Activated effector memory CD4-positive, alpha-beta T cell treated with anti-CD3 and anti-CD28 coated beads, Interleukin-2, amount 50 U/mL, for 16 hours (primary cell): Measurements from ENCODE around the gene TTLL13.

Experiments used
- DNase-seq: peaks from one replicate; pipeline ENCODE4 v3.0.0-alpha.2; 2020

TTLL13 gene

GRCh38 chr15:90217671-90218394, 31.5 kb upstream of the TTLL13 start:
- DNase-seq: no peak

- DNase-seq: peak; percentile 83
These were observed 29.8 kb upstream of the TTLL13 start for GRCh38 chr15:90219421-90220141.

- no peak for DNase-seq
These were observed 28.0 kb upstream of the TTLL13 start for GRCh38 chr15:90221246-90221900.

- no peak for DNase-seq
These were observed 26.8 kb upstream of the TTLL13 start for GRCh38 chr15:90222547-90222946.

DNA sequence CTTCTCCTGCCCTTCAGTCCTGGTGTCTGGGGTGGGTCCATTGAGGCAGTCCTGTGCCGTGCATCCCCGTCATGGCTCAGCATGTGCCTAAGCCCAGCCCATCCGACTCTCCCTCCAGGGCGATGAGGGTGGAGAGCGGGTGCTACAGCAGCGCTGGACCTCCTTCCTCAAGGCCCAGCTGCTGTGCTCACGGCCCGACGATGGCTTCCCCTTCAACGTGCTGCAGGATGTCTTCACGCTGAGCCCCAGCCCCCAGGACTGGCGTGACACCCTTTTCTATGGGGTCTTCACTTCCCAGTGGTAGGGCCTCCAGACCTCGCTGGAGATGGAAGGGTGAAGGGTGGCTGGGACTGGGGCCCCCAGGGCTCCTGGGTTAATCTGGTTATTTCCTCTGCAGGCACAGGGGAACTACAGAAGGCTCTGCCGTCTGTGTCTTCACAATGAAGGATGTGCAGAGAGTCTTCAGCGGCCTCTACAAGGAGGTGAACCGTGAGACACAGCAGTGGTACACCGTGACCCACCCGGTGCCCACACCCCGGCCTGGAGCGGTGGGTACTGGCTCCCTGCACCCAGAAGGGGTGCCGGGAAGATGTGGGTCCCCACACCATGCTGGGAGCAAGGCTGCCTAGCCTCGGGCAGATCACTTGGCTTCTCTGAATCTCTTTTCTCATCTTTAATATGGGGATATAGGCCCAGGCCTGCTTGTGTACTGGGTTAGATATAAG, 25.8 kb upstream of the TTLL13 start:
- DNase-seq: no peak

- no peak for DNase-seq
These were observed 24.3 kb upstream of the TTLL13 start for GRCh38 chr15:90225047-90225446.

DNA sequence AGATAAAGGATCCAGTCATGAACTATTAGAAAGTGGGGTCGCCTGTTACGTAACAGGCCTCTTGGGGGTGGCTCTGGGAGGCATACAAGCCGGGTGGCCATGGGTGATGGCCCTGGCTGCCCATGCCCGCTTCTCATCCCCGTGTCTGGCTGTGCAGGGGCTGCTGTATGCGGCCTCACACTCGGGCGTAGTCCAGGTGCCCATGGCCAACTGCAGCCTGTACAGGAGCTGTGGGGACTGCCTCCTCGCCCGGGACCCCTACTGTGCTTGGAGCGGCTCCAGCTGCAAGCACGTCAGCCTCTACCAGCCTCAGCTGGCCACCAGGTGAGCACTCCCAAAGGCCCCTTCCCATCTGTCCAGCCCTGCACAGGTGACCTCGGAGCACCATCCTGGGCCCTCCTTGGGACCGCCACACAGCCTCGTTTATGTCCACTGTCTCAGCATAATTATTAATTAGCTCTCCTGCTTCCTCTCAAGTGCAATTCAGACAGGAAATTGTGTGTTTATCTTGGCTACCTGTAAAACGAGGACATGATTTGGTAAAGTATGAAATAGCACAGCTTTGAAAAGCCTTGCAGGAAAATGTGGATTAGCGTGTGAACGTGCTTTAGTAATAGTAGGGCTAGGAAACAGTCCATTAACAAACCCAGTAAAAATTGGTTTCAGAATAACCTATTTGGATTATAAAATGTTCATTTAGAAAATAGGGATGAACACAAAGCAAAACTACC, 23.7 kb upstream of the TTLL13 start:
- no peak for DNase-seq

DNA sequence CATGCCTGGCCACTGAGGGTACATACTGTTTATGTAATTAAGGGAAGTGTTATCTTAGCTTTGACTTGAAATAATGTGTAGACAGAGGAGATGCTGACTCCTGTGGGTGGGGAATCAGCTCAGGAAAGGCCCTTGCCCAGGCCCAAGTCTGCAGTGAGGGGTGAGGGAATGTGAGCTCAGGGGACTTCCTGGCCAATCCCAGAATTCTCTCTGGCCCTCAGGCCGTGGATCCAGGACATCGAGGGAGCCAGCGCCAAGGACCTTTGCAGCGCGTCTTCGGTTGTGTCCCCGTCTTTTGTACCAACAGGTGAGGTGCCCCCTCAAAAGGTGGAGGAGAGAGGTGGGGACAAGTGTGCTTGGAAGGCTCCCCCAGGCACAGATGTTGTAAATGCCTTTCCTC, 22.0 kb upstream of the TTLL13 start:
- no peak for DNase-seq

- no peak for DNase-seq
These were observed 21.3 kb upstream of the TTLL13 start for GRCh38 chr15:90227816-90228772.

- no peak for DNase-seq
These were observed 20.4 kb upstream of the TTLL13 start for GRCh38 chr15:90228960-90229359.

DNA sequence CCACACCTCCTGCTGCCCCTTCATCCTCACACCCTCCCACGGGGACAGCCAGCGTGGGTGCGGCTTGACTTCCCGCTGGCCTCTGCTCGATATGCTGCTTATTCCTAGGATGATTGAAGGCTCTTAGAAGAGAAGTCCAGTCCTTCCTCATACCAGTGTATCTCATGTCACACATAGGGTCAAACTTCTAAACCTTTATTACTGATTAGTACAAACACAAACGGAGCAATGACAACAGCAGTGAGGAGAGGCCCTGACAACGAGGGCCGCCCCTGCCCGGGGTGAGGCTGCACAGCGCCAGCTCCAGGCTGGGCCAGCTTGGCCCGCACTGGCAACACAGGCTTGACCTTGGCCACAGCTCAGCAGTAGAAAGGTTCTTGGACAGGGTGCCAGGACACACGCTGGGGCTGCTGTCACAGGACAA, 19.3 kb upstream of the TTLL13 start:
- no peak for DNase-seq

DNA sequence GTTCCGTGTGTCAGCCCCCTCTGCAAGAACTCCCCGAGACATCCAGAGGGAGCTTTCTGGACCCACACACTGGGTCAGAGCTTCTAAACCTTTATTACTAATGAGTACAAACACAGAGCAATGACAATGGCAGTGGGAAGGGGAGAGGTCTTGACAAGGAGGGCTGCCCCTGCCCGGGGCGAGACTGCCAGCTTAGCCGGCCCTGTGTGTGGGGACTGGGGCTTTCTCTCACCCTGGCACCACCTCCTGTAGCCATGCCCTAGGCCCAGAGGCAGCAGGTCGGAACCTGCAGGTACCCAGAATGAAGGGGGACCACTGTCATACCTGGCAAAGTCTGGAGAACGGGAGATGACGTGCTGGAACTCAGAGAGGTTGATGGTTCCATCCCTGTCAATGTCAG, 18.7 kb upstream of the TTLL13 start:
- no peak for DNase-seq

DNA sequence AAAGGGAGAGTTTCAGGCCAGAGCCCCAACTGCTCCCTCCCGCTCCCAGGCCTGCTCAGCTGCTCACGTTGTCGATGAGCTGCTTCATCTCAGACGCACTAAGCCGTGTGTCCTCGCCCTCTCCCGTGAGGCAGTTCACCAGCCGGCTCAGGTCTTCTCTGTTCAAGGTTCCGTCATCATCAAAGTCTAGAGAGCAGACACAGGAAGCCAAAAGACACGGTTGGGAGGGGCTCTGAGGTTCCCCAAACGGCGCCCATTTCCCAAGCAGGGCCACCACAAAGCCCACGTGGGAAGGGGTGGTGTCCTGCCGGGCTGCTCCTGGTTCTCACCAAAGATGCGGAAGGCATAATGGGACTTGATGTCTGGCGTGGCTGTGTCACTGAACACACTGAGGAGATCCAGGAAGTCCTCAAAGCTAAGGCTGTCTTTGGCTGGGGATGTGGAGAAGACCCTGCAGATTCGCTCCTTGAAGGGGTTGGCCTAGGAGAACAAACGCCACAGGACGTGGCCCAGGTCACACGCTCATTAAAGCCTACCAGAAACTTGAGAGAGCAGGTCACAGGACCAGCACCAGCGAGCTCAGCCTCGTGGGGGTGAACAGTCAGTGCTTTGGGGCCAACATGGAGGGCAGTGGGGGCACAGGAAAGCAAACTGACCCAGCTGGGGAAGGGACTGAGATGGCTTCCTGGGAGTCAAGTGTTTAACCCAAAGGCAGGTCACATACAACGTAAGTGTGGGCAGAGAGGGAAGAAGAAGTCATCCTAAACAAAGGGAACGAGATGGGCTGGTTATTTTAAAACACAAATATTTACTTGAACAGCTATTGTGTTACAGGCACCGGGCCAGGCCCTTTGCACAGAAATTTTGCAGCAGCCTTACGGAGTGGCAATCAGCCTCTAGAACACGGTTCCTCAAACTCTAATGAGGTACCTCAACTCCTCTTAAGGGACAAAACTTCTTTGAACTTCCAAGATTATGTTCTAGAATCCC, 18.0 kb upstream of the TTLL13 start:
- DNase-seq: peak; percentile 91

DNA sequence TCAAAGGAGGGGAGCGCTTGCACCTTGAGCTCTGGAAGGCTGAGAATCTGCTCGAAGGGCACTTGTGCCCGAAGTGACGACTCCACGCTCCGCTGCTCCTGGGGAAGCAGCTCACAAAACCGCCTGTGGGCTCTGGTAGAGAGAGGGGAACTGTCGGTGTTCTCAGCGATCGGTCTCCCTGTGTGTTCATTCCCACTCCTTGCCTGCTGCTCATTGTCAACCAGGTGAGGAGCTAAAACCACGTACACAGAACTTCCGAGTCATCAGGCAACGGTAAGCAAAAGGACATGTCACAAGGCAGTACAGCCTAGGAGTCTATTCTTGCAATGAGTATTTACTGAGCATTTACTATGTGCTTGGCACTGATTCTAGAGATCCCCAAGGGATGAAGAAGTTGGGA, 17.2 kb upstream of the TTLL13 start:
- no peak for DNase-seq

DNA sequence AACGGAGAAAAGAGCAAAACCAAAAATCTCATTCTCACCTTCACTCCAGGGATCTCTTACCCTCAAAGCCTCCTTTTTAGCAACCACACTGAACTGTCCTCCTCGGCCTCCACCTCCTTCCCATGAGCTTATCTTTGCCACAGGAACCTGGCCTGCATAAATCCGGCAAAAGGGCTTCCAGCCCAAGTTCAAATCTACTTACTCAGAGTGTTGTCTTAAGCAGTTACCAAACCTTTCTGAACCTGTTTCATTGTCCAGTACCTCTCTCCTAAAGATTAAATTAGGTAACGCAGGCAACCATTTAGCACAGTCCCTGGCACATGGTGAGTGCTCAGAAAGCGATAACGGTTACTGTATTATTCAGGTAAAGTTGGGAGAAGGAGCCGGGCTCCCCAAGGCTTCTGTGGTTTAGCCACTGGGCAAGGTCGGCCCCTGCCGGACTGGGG, 16.4 kb upstream of the TTLL13 start:
- no peak for DNase-seq

DNA sequence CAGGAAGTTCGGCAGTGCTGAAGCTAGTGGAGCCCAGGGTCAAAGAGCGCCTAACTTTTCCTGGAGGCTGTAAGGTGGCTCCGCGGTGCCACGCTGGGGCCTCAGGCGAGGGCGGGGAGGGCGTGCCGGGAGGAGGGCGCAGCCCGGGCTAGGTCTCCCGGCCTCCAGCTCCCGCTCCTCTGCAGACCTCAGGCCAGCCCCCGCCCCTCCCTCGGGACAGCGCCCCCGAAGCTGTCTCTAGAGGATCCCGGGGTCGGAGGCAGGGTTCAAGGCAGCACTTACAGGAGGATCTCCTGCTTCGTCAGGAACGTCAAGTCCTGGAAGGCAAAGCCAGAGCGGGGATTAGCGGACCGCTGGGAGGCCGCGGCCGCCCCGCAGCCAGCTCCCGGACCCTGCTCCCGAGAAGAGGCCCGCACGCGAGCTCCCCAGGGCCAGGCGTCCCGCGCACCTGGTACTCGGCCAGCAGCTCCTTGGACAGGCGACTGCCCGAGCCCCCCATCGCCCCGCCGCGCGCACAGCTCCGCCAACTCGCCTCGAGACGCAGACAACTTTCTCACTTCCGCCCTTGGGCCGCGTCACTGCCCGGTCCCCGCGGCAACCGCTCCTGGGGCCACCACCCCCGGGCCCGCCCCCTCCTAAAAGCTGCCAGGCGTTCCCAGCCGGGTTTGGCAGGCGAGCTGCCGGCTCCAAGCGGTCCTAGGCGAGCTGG, 15.8 kb upstream of the TTLL13 start, which contains the start of gene CIB1:
CIB1 (minus strand) TSS at position 555 of the 709 bp plus-strand sequence; CDS start at position 499, 56 bp downstream.
- DNase-seq: peak; percentile 99

GRCh38 chr15:90234096-90234988, 15.0 kb upstream of the TTLL13 start, which contains the start of gene GDPGP1:
Gene GDPGP1, plus strand, starts transcription at chr15:90234209. Its CDS starts 6,700 bp downstream, at chr15:90240909.
- DNase-seq: no peak

DNA sequence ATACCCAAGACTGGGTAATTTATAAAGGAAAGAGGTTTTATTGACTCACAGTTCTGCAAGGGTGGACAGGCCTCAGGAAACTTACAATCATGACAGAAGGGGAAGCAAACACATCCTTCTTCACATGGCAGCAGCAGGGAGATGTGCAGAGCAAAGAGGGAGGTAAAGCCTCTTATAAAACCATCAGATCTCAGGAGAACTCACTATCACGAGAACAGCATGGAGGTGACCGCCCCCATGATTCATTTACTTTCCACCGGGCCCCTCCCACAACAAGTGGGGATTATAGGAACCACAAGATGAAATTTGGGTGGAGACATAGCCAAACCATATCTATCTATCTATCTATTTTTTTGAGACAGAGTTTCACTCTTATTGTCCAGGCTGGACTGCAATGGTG, 10.0 kb upstream of the TTLL13 start:
- DNase-seq: no peak
